CD4-positive, CD25-positive, alpha-beta regulatory T cell (primary cell): ENCODE data around the gene MRPL58. TPM values are rescaled to one million over a fixed set of nuclear protein-coding genes. Genes with fewer than 3 reads are reported as not detected.
"Not testable (repeated sequence)": the region's sequence is repeated elsewhere in the genome, so short reads cannot be mapped to it uniquely, and the experiment has no call there.

ENCODE experiments used
- ATAC-seq, 2 donors: fragments of 150-1000 bp; cut with Tn5 transposase; one replicate each; pipeline ENCODE4 v1.10.0; 2021; ENCODE audit warnings: low read depth in 2 of 2, moderate number of reproducible peaks in 2 of 2, moderate library complexity in 1 of 2
- DNase-seq, 3 donors: peaks; one replicate each; pipeline versions ENCODE4 v3.0.0 to v3.0.0-alpha.2; 2012 to 2022; ENCODE audit warnings: mixed read lengths in 1 of 3
- H3K27ac ChIP-seq: one replicate; pipeline ENCODE4 v1.7.0; 2013; ENCODE audit warnings: mild to moderate bottlenecking, low read length; ENCODE audit not compliant: insufficient read depth, poor library complexity, severe bottlenecking
- H3K27me3 ChIP-seq: one replicate; pipeline ENCODE4 v1.7.0; 2013; ENCODE audit warnings: low read length; ENCODE audit not compliant: control insufficient read depth, insufficient read depth
- H3K36me3 ChIP-seq: one replicate; pipeline ENCODE4 v1.7.0; 2013; ENCODE audit warnings: mild to moderate bottlenecking, low read length, moderate library complexity; ENCODE audit not compliant: control insufficient read depth, insufficient read depth
- H3K4me1 ChIP-seq: 2 replicates; pipeline ENCODE4 v1.7.0; 2013; ENCODE audit warnings: mild to moderate bottlenecking, low read length; ENCODE audit not compliant: insufficient read depth, control insufficient read depth, poor library complexity, severe bottlenecking
- H3K4me3 ChIP-seq: one replicate; pipeline ENCODE4 v1.7.0; 2013; ENCODE audit warnings: low read depth, mild to moderate bottlenecking, low read length, moderate library complexity
- H3K9me3 ChIP-seq, 2 experiments: 1 replicate in 1 of 2; 2 replicates in 1 of 2; pipeline ENCODE4 v1.7.0; 2013; ENCODE audit warnings: low read length in 2 of 2, mild to moderate bottlenecking in 1 of 2, moderate library complexity in 1 of 2; ENCODE audit not compliant: control insufficient read depth in 2 of 2
- H3K27ac Mint-ChIP-seq, 3 donors: one replicate each; pipeline ENCODE4 v1.8.0; 2020 to 2022; ENCODE audit warnings: mild to moderate bottlenecking in 3 of 3, mixed read lengths in 3 of 3, moderate library complexity in 2 of 3
- H3K27me3 Mint-ChIP-seq: one replicate; pipeline ENCODE4 v1.8.0; 2022; ENCODE audit warnings: mild to moderate bottlenecking, mixed read lengths
- H3K36me3 Mint-ChIP-seq: one replicate; pipeline ENCODE4 v1.8.0; 2020; ENCODE audit warnings: mixed read lengths
- H3K4me1 Mint-ChIP-seq, 4 donors: one replicate each; pipeline ENCODE4 v1.8.0; 2020 to 2022; ENCODE audit warnings: mixed read lengths in 4 of 4, mild to moderate bottlenecking in 1 of 4
- H3K4me3 Mint-ChIP-seq, 4 donors: one replicate each; pipeline ENCODE4 v1.8.0; 2020 to 2022; ENCODE audit warnings: mild to moderate bottlenecking in 4 of 4, mixed read lengths in 4 of 4, moderate library complexity in 3 of 4
- H3K9me3 Mint-ChIP-seq, 7 donors: one replicate each; pipeline ENCODE4 v1.8.0; 2020 to 2022; ENCODE audit warnings: mixed read lengths in 7 of 7, mild to moderate bottlenecking in 3 of 7, moderate library complexity in 2 of 7
- polyA plus RNA-seq, 4 donors: library from polyadenylated mRNA; unstranded; fragments of 300-500 nt; fragmentation: Illumina TruSeq; gene quantifications; one replicate each; pipeline ENCODE4 v1.2.3, GENCODE V29; 2021
- total RNA-seq: library from RNA; stranded (reverse); gene quantifications from one replicate; pipeline ENCODE4 v1.2.3, GENCODE V29; 2022

The MRPL58 gene
- total and polyA plus RNA-seq, 5 donors from 2014 or later = 25.7 to 95.8 (median 73.9) TPM

- peaks cover 27% of the 10 kb centered on the region for H3K36me3 Mint-ChIP-seq
- peak overlapping the region in 1 of 3 donors; percentile 60 for H3K27ac Mint-ChIP-seq
- H3K4me3 Mint-ChIP-seq = peak overlapping the region in 2 of 4 donors; percentile 0 to 63
Observed at GRCh38 chr17:75043789-75044188, 31.3 kb downstream of the MRPL58 start.

GRCh38 chr17:75044716-75045115 lies 32.2 kb downstream of the MRPL58 start:
- no peak overlapping the region for H3K27ac Mint-ChIP-seq
- H3K9me3 Mint-ChIP-seq = no peaks in the 10 kb centered on the region
- peaks cover 17 to 64% (median 40%) of the 10 kb centered on the region in 4 donors for H3K4me1 Mint-ChIP-seq
- peaks cover 25% of the 10 kb centered on the region for H3K36me3 Mint-ChIP-seq
- ATAC-seq = no peak
- DNase-seq = no peak
- Histone ChIP-seq H3K27me3 (no peaks in the 10 kb centered on the region), H3K27ac (no peak overlapping the region), H3K4me1 (peaks cover 25% of the 10 kb centered on the region), H3K36me3 (peaks cover 21% of the 10 kb centered on the region), H3K9me3 (no peaks in the 10 kb centered on the region), H3K4me3 (no peak overlapping the region)
- peak overlapping the region; percentile 13 to 97 (median 82) for H3K4me3 Mint-ChIP-seq
- peaks cover 4% of the 10 kb centered on the region for H3K27me3 Mint-ChIP-seq

More at GRCh38 chr17:75043789-75044188, 31.3 kb downstream of the MRPL58 start:
- not testable (repeated sequence) for H3K9me3 ChIP-seq, DNase-seq, H3K27me3 Mint-ChIP-seq, ATAC-seq, H3K27me3 ChIP-seq, H3K9me3 Mint-ChIP-seq, H3K27ac ChIP-seq, H3K4me3 ChIP-seq
- H3K4me1 Mint-ChIP-seq = peaks cover 11 to 59% (median 32%) of the 10 kb centered on the region in 4 donors
- H3K4me1 ChIP-seq = peaks cover 22% of the 10 kb centered on the region
- H3K36me3 ChIP-seq = peaks cover 23% of the 10 kb centered on the region

GRCh38 chr17:75045946-75046406 lies 33.5 kb downstream of the MRPL58 start:
- Histone ChIP-seq H3K4me3 (peak overlapping the region; percentile 83), H3K36me3 (peaks cover 14% of the 10 kb centered on the region), H3K4me1 (peaks cover 25% of the 10 kb centered on the region), H3K27ac (peak overlapping the region; percentile 84)
- H3K27me3 Mint-ChIP-seq, H3K27me3 ChIP-seq, H3K9me3 ChIP-seq, H3K9me3 Mint-ChIP-seq, ATAC-seq, DNase-seq: not testable (repeated sequence)
- peak overlapping the region; percentile 90 to 99 (median 97) for H3K4me3 Mint-ChIP-seq
- H3K27ac Mint-ChIP-seq = peak overlapping the region; percentile 93 to 98 (median 98)
- peaks cover 17 to 60% (median 39%) of the 10 kb centered on the region in 4 donors for H3K4me1 Mint-ChIP-seq
- H3K36me3 Mint-ChIP-seq = peaks cover 20% of the 10 kb centered on the region

GRCh38 chr17:75046407-75047289 lies 34.2 kb downstream of the MRPL58 start, which contains the start of the genes ATP5PD and KCTD2:
Gene ATP5PD, minus strand, starts transcription at chr17:75046969. Its CDS starts 4,319 bp downstream, at chr17:75042650.
Gene KCTD2, plus strand, starts transcription at chr17:75047225. Its CDS starts 26 bp downstream, at chr17:75047251.
- H3K27me3 Mint-ChIP-seq = peaks cover 4% of the 10 kb centered on the region
- Histone ChIP-seq H3K4me1 (peaks cover 25% of the 10 kb centered on the region), H3K4me3 (peak within 1 kb of the TSS; percentile 83), H3K36me3 (peaks cover 11% of the 10 kb centered on the region), H3K9me3 (no peaks in the 10 kb centered on the region), H3K27me3 (no peaks in the 10 kb centered on the region), H3K27ac (peak within 1 kb of the TSS; percentile 84)
- H3K27ac Mint-ChIP-seq = peak within 1 kb of the TSS; percentile 98 to 99 (median 98)
- H3K4me1 Mint-ChIP-seq = peaks cover 17 to 62% (median 41%) of the 10 kb centered on the region in 4 donors
- peak; percentile 96 to 97 for ATAC-seq
- H3K4me3 Mint-ChIP-seq = peak within 1 kb of the TSS; percentile 95 to 99 (median 98)
- peak; percentile 94 to 97 (median 94) for DNase-seq
- H3K36me3 Mint-ChIP-seq = peaks cover 15% of the 10 kb centered on the region
- no peaks in the 10 kb centered on the region for H3K9me3 Mint-ChIP-seq

- H3K4me3 Mint-ChIP-seq = peak overlapping the region; percentile 95 to 99 (median 98)
- peak overlapping the region; percentile 90 to 99 (median 97) for H3K27ac Mint-ChIP-seq
- ATAC-seq = peak in 1 of 2 donors; percentile 0
- DNase-seq = peak in 1 of 3 donors; percentile 33
- peaks cover 11% of the 10 kb centered on the region for H3K36me3 ChIP-seq
- no peaks in the 10 kb centered on the region for H3K27me3 ChIP-seq
- H3K4me1 Mint-ChIP-seq = peaks cover 17 to 63% (median 41%) of the 10 kb centered on the region in 4 donors
- peaks cover 25% of the 10 kb centered on the region for H3K4me1 ChIP-seq
- peaks cover 17% of the 10 kb centered on the region for H3K36me3 Mint-ChIP-seq
- H3K27me3 Mint-ChIP-seq = peaks cover 4% of the 10 kb centered on the region
- peak overlapping the region; percentile 49 for H3K27ac ChIP-seq
- H3K9me3 Mint-ChIP-seq = no peaks in the 10 kb centered on the region
- H3K4me3 ChIP-seq = peak overlapping the region; percentile 72
- H3K9me3 ChIP-seq = no peaks in the 10 kb centered on the region
Observed at GRCh38 chr17:75047398-75048098, 35.1 kb downstream of the MRPL58 start.

GRCh38 chr17:75048249-75048878 lies 35.9 kb downstream of the MRPL58 start:
- H3K27me3 ChIP-seq = no peaks in the 10 kb centered on the region
- H3K27me3 Mint-ChIP-seq = peaks cover 4% of the 10 kb centered on the region
- H3K4me3 Mint-ChIP-seq = peak overlapping the region; percentile 95 to 99 (median 98)
- H3K4me1 Mint-ChIP-seq = peaks cover 16 to 65% (median 42%) of the 10 kb centered on the region in 4 donors
- H3K27ac Mint-ChIP-seq = peak overlapping the region; percentile 90 to 99 (median 97)
- H3K36me3 Mint-ChIP-seq = peaks cover 23% of the 10 kb centered on the region
- H3K9me3 ChIP-seq = no peaks in the 10 kb centered on the region
- no peaks in the 10 kb centered on the region for H3K9me3 Mint-ChIP-seq
- peak overlapping the region; percentile 49 for H3K27ac ChIP-seq
- ATAC-seq (no peak), DNase-seq (no peak)
- peak overlapping the region; percentile 72 for H3K4me3 ChIP-seq
- peaks cover 18% of the 10 kb centered on the region for H3K36me3 ChIP-seq
- peaks cover 25% of the 10 kb centered on the region for H3K4me1 ChIP-seq

- Histone ChIP-seq H3K4me3 (no peak overlapping the region), H3K9me3 (no peaks in the 10 kb centered on the region), H3K36me3 (peaks cover 23% of the 10 kb centered on the region), H3K27ac (no peak overlapping the region), H3K4me1 (peaks cover 25% of the 10 kb centered on the region), H3K27me3 (no peaks in the 10 kb centered on the region)
- Mint-ChIP-seq H3K4me3 (peak overlapping the region; percentile 95 to 99 (median 98)), H3K9me3 (no peaks in the 10 kb centered on the region), H3K36me3 (peaks cover 25% of the 10 kb centered on the region), H3K27me3 (peaks cover 4% of the 10 kb centered on the region), H3K4me1 (peaks cover 12 to 61% (median 42%) of the 10 kb centered on the region in 4 donors), H3K27ac (peak overlapping the region in 2 of 3 donors; percentile 42 to 90)
- ATAC-seq = no peak
- DNase-seq = no peak
Observed at GRCh38 chr17:75049057-75049456, 36.6 kb downstream of the MRPL58 start.
